Measurements from ENCODE around the gene TMEM117.

DNA sequence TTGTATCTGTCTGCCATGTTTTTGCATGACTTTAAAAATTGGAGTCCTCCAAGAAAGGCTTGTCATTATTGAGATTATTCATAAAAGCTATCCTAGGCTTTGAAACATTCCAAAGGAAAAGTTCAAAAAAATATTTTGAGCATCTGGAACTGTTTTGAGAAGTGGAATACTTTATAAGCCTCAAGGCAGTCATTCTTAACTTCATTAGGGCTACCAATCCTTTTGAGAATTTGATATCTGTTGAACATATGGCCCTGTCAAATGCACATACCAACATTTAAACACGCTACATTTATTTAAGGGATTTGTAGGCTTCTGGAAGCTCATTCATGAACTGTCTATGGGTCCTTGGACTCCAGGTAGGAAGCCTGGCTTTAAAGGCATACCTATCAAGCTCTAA, 77.0 kb downstream of the TMEM117 start:
- TF ChIP-seq, protein P1, sequence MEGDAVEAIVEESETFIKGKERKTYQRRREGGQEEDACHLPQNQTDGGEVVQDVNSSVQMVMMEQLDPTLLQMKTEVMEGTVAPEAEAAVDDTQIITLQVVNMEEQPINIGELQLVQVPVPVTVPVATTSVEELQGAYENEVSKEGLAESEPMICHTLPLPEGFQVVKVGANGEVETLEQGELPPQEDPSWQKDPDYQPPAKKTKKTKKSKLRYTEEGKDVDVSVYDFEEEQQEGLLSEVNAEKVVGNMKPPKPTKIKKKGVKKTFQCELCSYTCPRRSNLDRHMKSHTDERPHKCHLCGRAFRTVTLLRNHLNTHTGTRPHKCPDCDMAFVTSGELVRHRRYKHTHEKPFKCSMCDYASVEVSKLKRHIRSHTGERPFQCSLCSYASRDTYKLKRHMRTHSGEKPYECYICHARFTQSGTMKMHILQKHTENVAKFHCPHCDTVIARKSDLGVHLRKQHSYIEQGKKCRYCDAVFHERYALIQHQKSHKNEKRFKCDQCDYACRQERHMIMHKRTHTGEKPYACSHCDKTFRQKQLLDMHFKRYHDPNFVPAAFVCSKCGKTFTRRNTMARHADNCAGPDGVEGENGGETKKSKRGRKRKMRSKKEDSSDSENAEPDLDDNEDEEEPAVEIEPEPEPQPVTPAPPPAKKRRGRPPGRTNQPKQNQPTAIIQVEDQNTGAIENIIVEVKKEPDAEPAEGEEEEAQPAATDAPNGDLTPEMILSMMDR (optimal IDR thresholded peaks at IDR 0.05 in 1 of 3, IDR thresholded peaks at IDR 0.05 in 1 of 3, conservative IDR thresholded peaks at IDR 0.05 in 1 of 3; ENCODE audit: extremely low read depth in 1 of 3, insufficient read depth in 2 of 3, low read length in 3 of 3) = no peak
- TF ChIP-seq EZH2 (IDR thresholded peaks at IDR 0.05; ENCODE audit: low read length) = no peak

Data from keratinocyte (primary cell).